ENCODE results near the gene KCND2. TPM values are rescaled to one million over a fixed set of nuclear protein-coding genes. Genes with fewer than 3 reads are reported as not detected.

The KCND2 gene
- total and polyA plus RNA-seq, 2 of the 4 experiments (the other 2 are of a cell fraction), result under 0.01 TPM; not detected in 1

GRCh38 chr7:120684463-120684862 lies 411.5 kb downstream of the KCND2 start:
- ChIA-PET CTCF (no interaction called here), POLR2A (ENCODE audit: unreplicated experiment) (no interaction called here)
- Histone ChIP-seq H3K4me1 (ENCODE audit: control insufficient read depth, insufficient read depth, low read length) (no peaks in the 10 kb centered on the region), H2BK20ac (ENCODE audit: low read depth, low read length) (no peak overlapping the region), H2AK5ac (ENCODE audit: low read depth, low read length) (no peak overlapping the region), H2BK15ac (ENCODE audit: low read depth, low read length) (no peak overlapping the region), H3K9me3 (ENCODE audit: control insufficient read depth, insufficient read depth, low read length) (no peaks in the 10 kb centered on the region), H3K36me3 (ENCODE audit: control insufficient read depth, insufficient read depth, low read length) (no peaks in the 10 kb centered on the region), H4K20me1 (ENCODE audit: insufficient read depth, low read length) (no peaks in the 10 kb centered on the region), H2AFZ (replicated peaks; ENCODE audit: low read length, poor library complexity) (no peak overlapping the region), H3K4ac (ENCODE audit: low read depth, low read length) (no peak overlapping the region), H3K4me3 (ENCODE audit: insufficient read depth, low read depth, low read length) (no peak overlapping the region), H4K8ac (ENCODE audit: low read depth in 2 of 2, low read length in 2 of 2) (no peak overlapping the region), H3K4me2 (ENCODE audit: low read depth, low read length) (no peak overlapping the region), H4K5ac (ENCODE audit: low read depth, low read length) (no peak overlapping the region), H3K79me1 (ENCODE audit: low read depth in 1 of 2, low read length in 2 of 2) (no peaks in the 10 kb centered on the region), H3K9me1 (ENCODE audit: insufficient read depth, low read length) (no peaks in the 10 kb centered on the region), H3K9ac (ENCODE audit: low read depth, low read length) (no peak overlapping the region), H2BK120ac (ENCODE audit: low read depth, low read length) (no peak overlapping the region), H2AK9ac (replicated peaks; ENCODE audit: low read depth, low read length, poor library complexity) (no peak overlapping the region), H4K91ac (ENCODE audit: insufficient read depth, low read depth, low read length) (no peak overlapping the region), H3K56ac (ENCODE audit: extremely low read depth, insufficient read depth, low read length) (no peak overlapping the region), H3K27ac (ENCODE audit: insufficient read depth, low read length) (no peak overlapping the region), H3K18ac (ENCODE audit: low read depth, low read length) (no peak overlapping the region), H3K23ac (ENCODE audit: low read depth, low read length) (no peak overlapping the region), H3K14ac (replicated peaks; ENCODE audit: low read depth, low read length) (no peak overlapping the region), H2BK5ac (ENCODE audit: low read depth, low read length, poor library complexity, severe bottlenecking) (no peak overlapping the region), H3K27me3 (ENCODE audit: control insufficient read depth, insufficient read depth, low read length) (no peaks in the 10 kb centered on the region)
- in situ Hi-C loops (cut with MboI; ENCODE audit: low sequenced_read_pairs), result no loop called here
- ATAC-seq (ENCODE audit: low read depth) (no peak), DNase-seq (no peak)
- no TSS peak for BruUV-seq (replicated peaks)
- WGBS, 2 experiments (ENCODE audit: extremely low coverage in 2 of 2, insufficient read length in 1 of 2), result 80% methylated on average over 1 of the region's 6 CpGs; no CpG with 5 or more reads in 1 of the 2 experiments
- dilution Hi-C loops (cut with HindIII; ENCODE audit: low sequenced_read_pairs, unreplicated experiment), result no loop called here
- intact Hi-C loops (cut with micrococcal nuclease), result no loop called here
- TF ChIP-seq POLR2A (IDR thresholded peaks at IDR 0.05; ENCODE audit: low read depth, low read length) (no peak), NFE2L2 (IDR thresholded peaks at IDR 0.05; ENCODE audit: low read depth, low read length) (no peak), USF2 (IDR thresholded peaks at IDR 0.05; ENCODE audit: low read depth, low read length) (no peak), ELK1 (IDR thresholded peaks at IDR 0.05; ENCODE audit: borderline replicate concordance, low read depth, low read length) (no peak), FOS (IDR thresholded peaks at IDR 0.05; ENCODE audit: low read depth, low read length) (no peak), CHD1 (IDR thresholded peaks at IDR 0.05; ENCODE audit: low read depth, low read length) (no peak)
